Activated CD4-positive, alpha-beta T cell treated with anti-CD3 and anti-CD28 coated beads for 36 hours (primary cell): ENCODE measurements around the gene GRIK2. TPM values are rescaled to one million over a fixed set of nuclear protein-coding genes. Genes with fewer than 3 reads are reported as not detected.

Source experiments
- ATAC-seq: fragments of 200-7000 bp; cut with Tn5 transposase; one replicate; pipeline ENCODE4 v1.10.0; 2021; ENCODE audit warnings: mild to moderate bottlenecking, moderate library complexity
- CTCF ChIA-PET: fragments of 350-600 bp; sonication (Branson Sonifier 250); formaldehyde crosslinking; loops from one replicate; lab custom pipeline; 2021; ENCODE audit warnings: antibody characterized with exemption; lab: Charles Lee
- POLR2A ChIA-PET: fragments of 350-600 bp; sonication (Branson Sonifier 250); formaldehyde crosslinking; loops from one replicate; lab custom pipeline; 2021; ENCODE audit warnings: antibody characterized with exemption, inconsistent platforms; lab: Charles Lee
- DNase-seq: peaks from one replicate; pipeline ENCODE4 v3.0.0-alpha.2; 2020
- H3K27ac Mint-ChIP-seq: one replicate; pipeline ENCODE4 v1.8.0; 2021; ENCODE audit warnings: mixed read lengths
- H3K27me3 Mint-ChIP-seq: one replicate; pipeline ENCODE4 v1.8.0; 2021; ENCODE audit warnings: mixed read lengths
- H3K36me3 Mint-ChIP-seq: one replicate; pipeline ENCODE4 v1.8.0; 2021; ENCODE audit warnings: low read depth, mixed read lengths
- H3K4me1 Mint-ChIP-seq: one replicate; pipeline ENCODE4 v1.8.0; 2021; ENCODE audit warnings: mixed read lengths
- H3K4me3 Mint-ChIP-seq: one replicate; pipeline ENCODE4 v1.8.0; 2021; ENCODE audit warnings: mild to moderate bottlenecking, moderate library complexity, mixed read lengths
- H3K9me3 Mint-ChIP-seq: one replicate; pipeline ENCODE4 v1.8.0; 2021; ENCODE audit warnings: low read depth, mixed read lengths
- intact Hi-C, 2 experiments: fragments of 100-400 bp; cut with DNase I in 1 of 2; cut with micrococcal nuclease in 1 of 2; formaldehyde crosslinking; loops; one replicate each; pipeline versions ENCODE4 v1.14.2 to v1.15.1; 2022 to 2024; cut with DNase I, micrococcal nuclease
- total RNA-seq, 2 experiments: library from RNA; stranded (reverse); gene quantifications; one replicate each; pipeline ENCODE4 v1.2.3, GENCODE V29; 2021

Gene GRIK2
- total RNA-seq, 2 experiments from 2014 or later = not detected

DNA sequence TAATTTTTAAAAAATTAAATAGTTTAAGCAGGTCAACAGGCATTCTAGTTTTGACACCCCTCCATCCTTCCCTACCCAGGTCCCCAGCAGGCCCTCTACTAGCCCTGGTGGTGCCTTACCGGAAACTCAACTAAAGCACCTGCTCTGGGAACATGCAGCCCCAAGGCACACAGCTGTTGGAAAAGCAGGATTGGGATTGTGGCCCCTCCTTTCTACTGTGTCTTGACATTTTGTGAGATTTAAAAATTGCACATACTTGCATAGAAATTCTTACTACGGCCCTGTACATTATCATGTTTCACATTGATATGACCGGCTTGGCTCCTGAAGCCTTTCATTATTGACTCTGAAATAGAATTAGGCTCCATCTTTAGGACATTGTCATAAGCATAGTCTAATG lies 423.2 kb downstream of the GRIK2 start:
- intact Hi-C loops = no loop called here
- Mint-ChIP-seq H3K36me3 (no peaks in the 10 kb centered on the region), H3K27ac (no peak overlapping the region), H3K27me3 (no peaks in the 10 kb centered on the region), H3K9me3 (no peaks in the 10 kb centered on the region), H3K4me3 (no peak overlapping the region), H3K4me1 (no peaks in the 10 kb centered on the region)
- DNase-seq = no peak
- ChIA-PET CTCF (no interaction called here), POLR2A (no interaction called here)
- no peak for ATAC-seq

- ATAC-seq (no peak), DNase-seq (no peak)
- Mint-ChIP-seq H3K9me3 (no peaks in the 10 kb centered on the region), H3K4me3 (no peak overlapping the region), H3K36me3 (no peaks in the 10 kb centered on the region), H3K27me3 (no peaks in the 10 kb centered on the region), H3K27ac (no peak overlapping the region), H3K4me1 (no peaks in the 10 kb centered on the region)
- ChIA-PET POLR2A (no interaction called here), CTCF (no interaction called here)
- intact Hi-C loops = no loop called here
Measured at GRCh38 chr6:101818051-101818450, 424.5 kb downstream of the GRIK2 start.

GRCh38 chr6:101824551-101825345 lies 431.2 kb downstream of the GRIK2 start:
- no peaks in the 10 kb centered on the region for H3K36me3 Mint-ChIP-seq
- no peak overlapping the region for H3K27ac Mint-ChIP-seq
- ChIA-PET CTCF (no interaction called here), POLR2A (no interaction called here)
- DNase-seq (no peak), ATAC-seq (no peak)
- intact Hi-C loops = no loop called here
- H3K9me3 Mint-ChIP-seq = peaks cover 20% of the 10 kb centered on the region
- no peaks in the 10 kb centered on the region for H3K27me3 Mint-ChIP-seq
- H3K4me3 Mint-ChIP-seq = no peak overlapping the region
- no peaks in the 10 kb centered on the region for H3K4me1 Mint-ChIP-seq

- DNase-seq (no peak), ATAC-seq (no peak)
- H3K4me1 Mint-ChIP-seq = no peaks in the 10 kb centered on the region
- H3K27me3 Mint-ChIP-seq = no peaks in the 10 kb centered on the region
- peaks cover 22% of the 10 kb centered on the region for H3K9me3 Mint-ChIP-seq
- H3K4me3 Mint-ChIP-seq = no peak overlapping the region
- CTCF ChIA-PET = no interaction called here
- no peaks in the 10 kb centered on the region for H3K36me3 Mint-ChIP-seq
- intact Hi-C loops = no loop called here
- H3K27ac Mint-ChIP-seq = no peak overlapping the region
- POLR2A ChIA-PET = no interaction called here
Measured at GRCh38 chr6:101826269-101826668, 432.8 kb downstream of the GRIK2 start.

- Mint-ChIP-seq H3K27ac (no peak overlapping the region), H3K36me3 (no peaks in the 10 kb centered on the region), H3K9me3 (peaks cover 22% of the 10 kb centered on the region), H3K4me1 (no peaks in the 10 kb centered on the region), H3K27me3 (no peaks in the 10 kb centered on the region), H3K4me3 (no peak overlapping the region)
- intact Hi-C loops = no loop called here
- DNase-seq (no peak), ATAC-seq (no peak)
- ChIA-PET CTCF (no interaction called here), POLR2A (no interaction called here)
Measured at GRCh38 chr6:101826678-101827077, 433.2 kb downstream of the GRIK2 start.

DNA sequence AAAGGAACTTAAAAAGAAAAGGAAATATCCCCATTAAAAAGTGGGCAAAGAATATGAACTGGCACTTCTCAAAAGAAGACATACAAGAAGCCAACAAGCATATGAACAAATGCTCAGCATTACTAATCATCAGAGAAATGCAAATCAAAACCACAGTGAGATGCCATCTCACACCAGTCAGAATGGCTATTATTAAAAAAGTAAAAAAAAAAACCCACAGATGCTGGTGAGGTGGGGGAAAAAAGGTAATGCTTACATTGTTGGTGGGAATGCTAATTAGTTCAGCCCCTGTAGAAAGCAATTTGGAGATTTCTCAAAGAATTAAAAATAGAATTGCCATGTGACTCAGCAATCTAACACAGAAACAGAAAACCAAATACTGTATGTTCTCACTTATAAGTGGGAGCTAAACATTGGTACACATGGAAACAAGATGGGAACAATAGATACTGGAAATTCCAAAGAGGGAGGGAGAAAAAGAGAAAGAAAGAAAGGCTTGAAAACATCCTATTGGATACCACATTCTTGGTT lies 437.1 kb downstream of the GRIK2 start:
- ChIA-PET POLR2A (no interaction called here), CTCF (no interaction called here)
- no peaks in the 10 kb centered on the region for H3K27me3 Mint-ChIP-seq
- H3K4me3 Mint-ChIP-seq = no peak overlapping the region
- DNase-seq (no peak), ATAC-seq (no peak)
- no peaks in the 10 kb centered on the region for H3K36me3 Mint-ChIP-seq
- H3K4me1 Mint-ChIP-seq = no peaks in the 10 kb centered on the region
- intact Hi-C loops = no loop called here
- H3K9me3 Mint-ChIP-seq = peaks cover 16% of the 10 kb centered on the region
- H3K27ac Mint-ChIP-seq = no peak overlapping the region

- CTCF ChIA-PET = no interaction called here
Measured at GRCh38 chr6:101832371-101832770, 438.9 kb downstream of the GRIK2 start.

GRCh38 chr6:101840100-101840499 lies 446.6 kb downstream of the GRIK2 start:
- intact Hi-C loops = no loop called here
- Mint-ChIP-seq H3K4me3 (no peak overlapping the region), H3K36me3 (no peaks in the 10 kb centered on the region), H3K4me1 (no peaks in the 10 kb centered on the region), H3K27ac (no peak overlapping the region), H3K9me3 (peaks cover 5% of the 10 kb centered on the region), H3K27me3 (no peaks in the 10 kb centered on the region)
- ChIA-PET POLR2A (no interaction called here), CTCF (no interaction called here)
- ATAC-seq (no peak), DNase-seq (no peak)

More at GRCh38 chr6:101832371-101832770, 438.9 kb downstream of the GRIK2 start:
- Mint-ChIP-seq H3K27me3 (no peaks in the 10 kb centered on the region), H3K27ac (no peak overlapping the region), H3K9me3 (peaks cover 13% of the 10 kb centered on the region), H3K4me1 (no peaks in the 10 kb centered on the region), H3K4me3 (no peak overlapping the region), H3K36me3 (no peaks in the 10 kb centered on the region)
- ATAC-seq = no peak
- intact Hi-C loops = no loop called here
- DNase-seq = no peak
- POLR2A ChIA-PET = no interaction called here

GRCh38 chr6:101845172-101845571 lies 451.7 kb downstream of the GRIK2 start:
- no peak for DNase-seq
- Mint-ChIP-seq H3K4me1 (no peaks in the 10 kb centered on the region), H3K27ac (no peak overlapping the region), H3K27me3 (no peaks in the 10 kb centered on the region), H3K36me3 (no peaks in the 10 kb centered on the region), H3K4me3 (no peak overlapping the region), H3K9me3 (peaks cover 8% of the 10 kb centered on the region)
- intact Hi-C loops = no loop called here
- ChIA-PET POLR2A (no interaction called here), CTCF (no interaction called here)
- no peak for ATAC-seq

DNA sequence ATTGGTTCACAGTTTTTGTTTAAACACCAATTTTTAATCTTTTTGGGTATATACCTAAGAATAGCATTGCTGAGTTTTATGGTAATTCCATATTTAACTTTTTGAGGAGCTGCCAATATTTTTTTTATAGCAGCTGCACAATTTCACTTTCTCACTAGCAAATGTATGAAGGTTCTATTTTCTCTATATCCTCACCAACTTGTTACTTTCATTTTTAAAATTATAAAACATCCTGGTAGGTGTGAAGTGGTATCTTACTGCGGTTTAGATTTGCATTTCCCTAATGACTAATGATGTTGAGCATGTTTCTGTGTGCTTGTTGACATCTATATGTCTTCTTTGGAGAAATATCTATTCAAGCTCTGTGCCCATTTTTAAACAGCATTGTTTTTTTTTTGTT lies 452.1 kb downstream of the GRIK2 start:
- no peaks in the 10 kb centered on the region for H3K27me3 Mint-ChIP-seq
- H3K9me3 Mint-ChIP-seq = peaks cover 8% of the 10 kb centered on the region
- no peaks in the 10 kb centered on the region for H3K4me1 Mint-ChIP-seq
- ATAC-seq (no peak), DNase-seq (no peak)
- POLR2A ChIA-PET = no interaction called here
- H3K4me3 Mint-ChIP-seq = no peak overlapping the region
- no peaks in the 10 kb centered on the region for H3K36me3 Mint-ChIP-seq
- CTCF ChIA-PET = no interaction called here
- H3K27ac Mint-ChIP-seq = no peak overlapping the region
- intact Hi-C loops = no loop called here

DNA sequence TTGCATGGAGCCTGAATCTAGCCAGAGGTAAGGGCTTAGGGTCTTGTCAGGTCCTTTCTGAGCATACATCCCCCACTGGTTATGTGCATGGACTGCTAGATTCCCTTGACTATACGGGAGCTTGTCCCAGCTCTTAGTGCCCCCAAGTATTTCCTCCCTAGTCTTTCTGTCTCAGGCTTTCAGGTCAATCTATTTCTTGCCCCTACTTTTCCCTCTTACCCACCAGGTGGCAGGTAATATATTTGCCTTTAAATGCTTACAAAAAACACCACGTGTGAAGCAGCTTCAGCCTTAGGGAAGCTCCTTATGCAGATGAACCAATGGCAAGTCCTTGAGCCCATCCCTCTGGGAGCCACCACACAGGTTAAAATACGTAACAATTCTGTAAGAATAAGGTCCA lies 454.2 kb downstream of the GRIK2 start:
- Mint-ChIP-seq H3K36me3 (no peaks in the 10 kb centered on the region), H3K9me3 (peaks cover 8% of the 10 kb centered on the region), H3K4me3 (no peak overlapping the region), H3K4me1 (no peaks in the 10 kb centered on the region), H3K27me3 (no peaks in the 10 kb centered on the region), H3K27ac (no peak overlapping the region)
- ATAC-seq (no peak), DNase-seq (no peak)
- intact Hi-C loops = no loop called here
- CTCF ChIA-PET = no interaction called here
- POLR2A ChIA-PET = no interaction called here

- CTCF ChIA-PET = no interaction called here
- Mint-ChIP-seq H3K4me3 (no peak overlapping the region), H3K27ac (no peak overlapping the region), H3K4me1 (no peaks in the 10 kb centered on the region), H3K36me3 (no peaks in the 10 kb centered on the region), H3K27me3 (no peaks in the 10 kb centered on the region), H3K9me3 (peaks cover 4% of the 10 kb centered on the region)
- intact Hi-C loops = no loop called here
- POLR2A ChIA-PET = no interaction called here
- no peak for ATAC-seq
- DNase-seq = no peak
Measured at GRCh38 chr6:101851911-101852310, 458.4 kb downstream of the GRIK2 start.
